Measurements from ENCODE around the gene ACTR2.

The ACTR2 gene

GRCh38 chr2:65305934-65306333 is 78.3 kb downstream of the ACTR2 start:
- no peak overlapping the region for H3K4me2 ChIP-seq (ENCODE audit: low read length)
- H2AFZ ChIP-seq (ENCODE audit: low read depth, low read length), result no peak overlapping the region
- TF ChIP-seq CTCF (IDR thresholded peaks at IDR 0.05; ENCODE audit: low read depth, low read length) (no peak), EZH2phosphoT487 (IDR thresholded peaks at IDR 0.05; ENCODE audit: low read depth) (no peak)
- no peaks in the 10 kb centered on the region for H3K9me3 ChIP-seq (ENCODE audit: insufficient read depth, low read length)
- H3K4me3 ChIP-seq (ENCODE audit: low read length), result no peak overlapping the region
- H3K27ac ChIP-seq (ENCODE audit: low read length), result no peak overlapping the region
- peaks cover 9% of the 10 kb centered on the region for H3K4me1 ChIP-seq (ENCODE audit: low read length)
- 0 out of 2 replicates have a peak, but pooled peaks cover 6% of the 10 kb centered on the region for H3K27me3 ChIP-seq (ENCODE audit: low read depth, low read length)
- no peaks in the 10 kb centered on the region for H3K36me3 ChIP-seq (replicated peaks; ENCODE audit: low read depth, low read length)
- no peaks in the 10 kb centered on the region for H4K20me1 ChIP-seq (ENCODE audit: insufficient read depth, low read length)
- H3K79me2 ChIP-seq (ENCODE audit: low read length), result no peaks in the 10 kb centered on the region
- no peak overlapping the region for H3K9ac ChIP-seq (ENCODE audit: low read length)

DNA sequence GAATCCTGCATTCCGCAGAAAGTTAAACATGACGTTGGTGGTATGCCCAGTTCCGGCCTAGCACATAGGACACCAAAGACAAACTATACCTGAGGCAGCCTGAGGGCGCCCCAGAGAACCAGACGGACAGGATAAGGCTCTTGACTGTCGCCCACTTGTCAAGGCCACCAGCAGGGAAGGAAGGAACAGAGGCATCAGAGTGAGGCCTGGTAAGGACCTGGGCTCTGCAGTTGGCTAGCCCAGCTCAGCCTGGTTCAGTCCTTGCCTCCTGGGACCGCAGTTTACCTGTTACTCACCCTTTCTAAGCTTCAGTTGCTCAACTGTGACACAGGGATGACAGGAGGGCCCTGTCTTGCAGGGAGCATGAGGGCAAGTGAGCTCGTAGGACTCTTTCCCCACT is 82.1 kb downstream of the ACTR2 start:
- no peak for TF ChIP-seq EZH2phosphoT487 (IDR thresholded peaks at IDR 0.05; ENCODE audit: low read depth)
- TF ChIP-seq CTCF (IDR thresholded peaks at IDR 0.05; ENCODE audit: low read depth, low read length), result no peak
- Histone ChIP-seq H3K4me2 (ENCODE audit: low read length) (no peak overlapping the region), H3K9me3 (ENCODE audit: insufficient read depth, low read length) (no peaks in the 10 kb centered on the region), H3K9ac (ENCODE audit: low read length) (no peak overlapping the region), H3K4me1 (ENCODE audit: low read length) (peaks cover 9% of the 10 kb centered on the region), H3K4me3 (ENCODE audit: low read length) (no peak overlapping the region), H4K20me1 (ENCODE audit: insufficient read depth, low read length) (peaks cover 9% of the 10 kb centered on the region), H3K79me2 (ENCODE audit: low read length) (no peaks in the 10 kb centered on the region), H2AFZ (ENCODE audit: low read depth, low read length) (no peak overlapping the region), H3K27me3 (ENCODE audit: low read depth, low read length) (no peaks in the 10 kb centered on the region), H3K36me3 (replicated peaks; ENCODE audit: low read depth, low read length) (peaks cover 27% of the 10 kb centered on the region), H3K27ac (ENCODE audit: low read length) (no peak overlapping the region)

GRCh38 chr2:65311049-65311448 is 83.4 kb downstream of the ACTR2 start:
- no peak overlapping the region for H3K9ac ChIP-seq (ENCODE audit: low read length)
- no peak overlapping the region for H3K27ac ChIP-seq (ENCODE audit: low read length)
- peaks cover 29% of the 10 kb centered on the region for H3K36me3 ChIP-seq (replicated peaks; ENCODE audit: low read depth, low read length)
- no peak overlapping the region for H3K4me3 ChIP-seq (ENCODE audit: low read length)
- TF ChIP-seq CTCF (IDR thresholded peaks at IDR 0.05; ENCODE audit: low read depth, low read length), result no peak
- no peak for TF ChIP-seq EZH2phosphoT487 (IDR thresholded peaks at IDR 0.05; ENCODE audit: low read depth)
- no peaks in the 10 kb centered on the region for H3K27me3 ChIP-seq (ENCODE audit: low read depth, low read length)
- peaks cover 9% of the 10 kb centered on the region for H4K20me1 ChIP-seq (ENCODE audit: insufficient read depth, low read length)
- H2AFZ ChIP-seq (ENCODE audit: low read depth, low read length), result no peak overlapping the region
- H3K4me2 ChIP-seq (ENCODE audit: low read length), result no peak overlapping the region
- H3K4me1 ChIP-seq (ENCODE audit: low read length), result peaks cover 9% of the 10 kb centered on the region
- no peaks in the 10 kb centered on the region for H3K9me3 ChIP-seq (ENCODE audit: insufficient read depth, low read length)
- no peaks in the 10 kb centered on the region for H3K79me2 ChIP-seq (ENCODE audit: low read length)

DNA sequence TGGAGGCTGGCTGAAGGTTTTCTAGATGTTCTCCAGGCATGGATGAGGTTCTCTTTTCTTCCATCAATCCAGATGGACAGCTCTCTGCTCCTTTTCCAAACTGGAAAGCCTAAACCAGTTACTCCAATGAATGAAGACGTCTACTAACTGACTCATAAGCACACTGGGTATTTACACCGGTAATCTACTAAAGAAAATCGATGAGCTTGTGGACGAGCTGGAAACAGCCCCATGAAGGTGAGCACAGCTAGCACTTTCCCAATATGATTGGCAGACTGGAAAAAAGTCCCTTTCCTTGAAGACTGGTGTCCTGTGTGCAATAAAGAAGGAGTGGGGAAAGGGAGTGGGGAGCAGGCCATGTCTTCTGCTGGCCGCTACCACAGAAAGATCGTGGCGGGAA is 84.0 kb downstream of the ACTR2 start:
- H3K79me2 ChIP-seq (ENCODE audit: low read length), result no peaks in the 10 kb centered on the region
- no peaks in the 10 kb centered on the region for H3K9me3 ChIP-seq (ENCODE audit: insufficient read depth, low read length)
- peaks cover 9% of the 10 kb centered on the region for H4K20me1 ChIP-seq (ENCODE audit: insufficient read depth, low read length)
- H3K27me3 ChIP-seq (ENCODE audit: low read depth, low read length), result no peaks in the 10 kb centered on the region
- H3K36me3 ChIP-seq (replicated peaks; ENCODE audit: low read depth, low read length), result peaks cover 35% of the 10 kb centered on the region
- no peak overlapping the region for H2AFZ ChIP-seq (ENCODE audit: low read depth, low read length)
- no peak overlapping the region for H3K27ac ChIP-seq (ENCODE audit: low read length)
- H3K4me3 ChIP-seq (ENCODE audit: low read length), result no peak overlapping the region
- H3K9ac ChIP-seq (ENCODE audit: low read length), result no peak overlapping the region
- peaks cover 9% of the 10 kb centered on the region for H3K4me1 ChIP-seq (ENCODE audit: low read length)
- TF ChIP-seq EZH2phosphoT487 (IDR thresholded peaks at IDR 0.05; ENCODE audit: low read depth), result no peak
- TF ChIP-seq CTCF (IDR thresholded peaks at IDR 0.05; ENCODE audit: low read depth, low read length), result no peak
- H3K4me2 ChIP-seq (ENCODE audit: low read length), result no peak overlapping the region

Data from OCI-LY3 (cell line).